Eye (tissue), 1 donor: Measurements from ENCODE around the gene CSRP1.
A peak's percentile ranks its signal among the peaks of the same experiment; 100 is the strongest.
"Not testable (repeated sequence)": the region's sequence is repeated elsewhere in the genome, so short reads cannot be mapped to it uniquely, and the experiment has no call there.

ENCODE experiments used
- DNase-seq: peaks from one replicate; pipeline ENCODE4 v3.0.0-alpha.2; 2015

Gene CSRP1

GRCh38 chr1:201506557-201507359, at the start of gene CSRP1:
Gene CSRP1 (minus strand): TSS chr1:201507123. CDS start chr1:201496303, 10,820 bp downstream.
- DNase-seq: peak; percentile 86

GRCh38 chr1:201555593-201555945, 48.6 kb upstream of the CSRP1 start:
- no peak for DNase-seq

- peak; percentile 43 for DNase-seq
These were observed 48.1 kb upstream of the CSRP1 start for GRCh38 chr1:201554789-201555592.

GRCh38 chr1:201554190-201554600, 47.3 kb upstream of the CSRP1 start:
- no peak for DNase-seq

GRCh38 chr1:201553496-201554189, 46.7 kb upstream of the CSRP1 start:
- DNase-seq: peak; percentile 33

- DNase-seq: peak; percentile 19
These were observed 46.0 kb upstream of the CSRP1 start for GRCh38 chr1:201552941-201553351.

GRCh38 chr1:201551877-201552731, 45.2 kb upstream of the CSRP1 start:
- DNase-seq: peak; percentile 17

GRCh38 chr1:201551096-201551495, 44.2 kb upstream of the CSRP1 start:
- DNase-seq: no peak

GRCh38 chr1:201549522-201549921, 42.6 kb upstream of the CSRP1 start:
- not testable (repeated sequence) for DNase-seq

- peak; percentile 66 for DNase-seq
These were observed 39.0 kb upstream of the CSRP1 start for GRCh38 chr1:201545851-201546492.

- no peak for DNase-seq
These were observed 37.8 kb upstream of the CSRP1 start for GRCh38 chr1:201544710-201545109.

- DNase-seq: peak; percentile 71
These were observed 37.1 kb upstream of the CSRP1 start for GRCh38 chr1:201543871-201544642.

- DNase-seq: peak; percentile 49
These were observed 35.5 kb upstream of the CSRP1 start for GRCh38 chr1:201542309-201543035.

GRCh38 chr1:201540846-201541735, 34.2 kb upstream of the CSRP1 start:
- no peak for DNase-seq

GRCh38 chr1:201539561-201540431, 32.9 kb upstream of the CSRP1 start:
- DNase-seq: peak; percentile 81

GRCh38 chr1:201538612-201539551, 32.0 kb upstream of the CSRP1 start, which contains the start of gene NAV1:
Gene NAV1 (plus strand): TSS chr1:201539127. CDS start chr1:201622885, 83,758 bp downstream.
- DNase-seq: peak; percentile 87
